ENCODE measurements around the gene TEX9. TPM values are rescaled to one million over a fixed set of nuclear protein-coding genes. Genes with fewer than 3 reads are reported as not detected.
"Not testable (repeated sequence)": the region's sequence is repeated elsewhere in the genome, so short reads cannot be mapped to it uniquely, and the experiment has no call there.

The TEX9 gene
- polyA plus RNA-seq, 1 donor (not counting 4 experiments of a cell fraction or from before 2014, with no cell fraction given) = 3.4 TPM

- Histone ChIP-seq H3K4me1 (ENCODE audit: control insufficient read depth, extremely low read depth, insufficient read depth, low read length) (no peaks in the 10 kb centered on the region), H3K9ac (ENCODE audit: control insufficient read depth, extremely low read depth, insufficient read depth, low read length) (no peak overlapping the region), H3K27ac (ENCODE audit: control insufficient read depth, insufficient read depth, low read length) (no peak overlapping the region), H3K9me3 (ENCODE audit: control insufficient read depth, low read depth, low read length) (no peaks in the 10 kb centered on the region), H3K4me2 (ENCODE audit: control insufficient read depth, extremely low read depth, insufficient read depth, low read depth, low read length) (no peak overlapping the region), H3K27me3 (ENCODE audit: control insufficient read depth, extremely low read depth, insufficient read depth, low read length) (no peaks in the 10 kb centered on the region), H3K4me3 (ENCODE audit: control insufficient read depth in 2 of 3, extremely low read depth in 1 of 3, insufficient read depth in 2 of 3, low read depth in 1 of 3, low read length in 3 of 3) (no peak overlapping the region), H3K79me2 (ENCODE audit: control insufficient read depth, insufficient read depth, low read length) (no peaks in the 10 kb centered on the region), H3K36me3 (ENCODE audit: control insufficient read depth in 2 of 2, extremely low read depth in 1 of 2, insufficient read depth in 2 of 2, low read length in 2 of 2) (no peaks in the 10 kb centered on the region), H4K20me1 (ENCODE audit: control insufficient read depth, extremely low read depth, insufficient read depth, low read length) (no peaks in the 10 kb centered on the region), H3K9me1 (ENCODE audit: control insufficient read depth, extremely low read depth, insufficient read depth, low read length) (no peaks in the 10 kb centered on the region), H2AFZ (ENCODE audit: control insufficient read depth, low read length) (no peak overlapping the region)
- dilution Hi-C loops (cut with MboI; ENCODE audit: extremely low pct_ligation_motif_present, low sequenced_read_pairs) = no loop called here
- no peak for TF ChIP-seq EZH2 (IDR thresholded peaks at IDR 0.05; ENCODE audit: low read length)
- no peak for TF ChIP-seq CTCF (optimal IDR thresholded peaks at IDR 0.05 in 1 of 3, IDR thresholded peaks at IDR 0.05 in 1 of 3, conservative IDR thresholded peaks at IDR 0.05 in 1 of 3; ENCODE audit: extremely low read depth in 1 of 3, insufficient read depth in 2 of 3, low read length in 3 of 3)
- no peak for DNase-seq (ENCODE audit: low read depth, low spot score)
- FAIRE-seq = no peak
Measured at GRCh38 chr15:56410721-56411120, 45.5 kb downstream of the TEX9 start.

DNA sequence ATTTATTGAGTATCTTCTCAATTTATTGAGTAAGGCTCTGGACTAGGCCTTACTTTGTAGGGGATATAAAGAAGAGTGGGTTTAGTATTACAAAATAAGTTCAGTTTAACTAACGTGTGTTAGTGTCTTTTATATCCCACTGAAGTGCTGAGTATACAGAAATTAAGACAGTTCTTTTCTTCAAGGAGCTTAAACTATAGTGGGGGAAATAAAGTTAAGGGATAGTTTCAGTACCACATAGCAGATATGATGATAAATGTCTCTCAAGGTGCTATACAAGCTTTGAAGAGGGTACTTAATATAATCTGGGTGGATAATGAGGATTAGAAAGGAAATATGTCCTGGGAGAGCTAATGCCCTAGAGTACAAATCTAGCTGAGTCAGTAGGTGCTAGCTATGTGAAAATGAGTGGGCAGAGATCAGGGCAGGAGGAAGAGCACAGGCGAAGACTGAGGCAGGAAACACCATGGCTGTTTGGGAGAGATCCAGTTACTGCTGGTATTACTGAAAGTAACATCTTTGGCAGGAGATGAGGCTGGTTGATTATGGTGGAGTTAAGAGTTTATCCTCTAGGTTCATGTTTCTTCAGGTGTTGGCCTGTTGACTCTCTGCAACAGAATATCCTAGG, 46.0 kb downstream of the TEX9 start:
- DNase-seq (ENCODE audit: low read depth, low spot score) = no peak
- Histone ChIP-seq H3K36me3 (ENCODE audit: control insufficient read depth in 2 of 2, extremely low read depth in 1 of 2, insufficient read depth in 2 of 2, low read length in 2 of 2) (no peaks in the 10 kb centered on the region), H3K4me3 (ENCODE audit: control insufficient read depth in 2 of 3, extremely low read depth in 1 of 3, insufficient read depth in 2 of 3, low read depth in 1 of 3, low read length in 3 of 3) (no peak overlapping the region), H2AFZ (ENCODE audit: control insufficient read depth, low read length) (no peak overlapping the region), H3K27ac (ENCODE audit: control insufficient read depth, insufficient read depth, low read length) (no peak overlapping the region), H3K27me3 (ENCODE audit: control insufficient read depth, extremely low read depth, insufficient read depth, low read length) (no peaks in the 10 kb centered on the region), H3K79me2 (ENCODE audit: control insufficient read depth, insufficient read depth, low read length) (no peaks in the 10 kb centered on the region), H3K9me1 (ENCODE audit: control insufficient read depth, extremely low read depth, insufficient read depth, low read length) (no peaks in the 10 kb centered on the region), H3K9ac (ENCODE audit: control insufficient read depth, extremely low read depth, insufficient read depth, low read length) (no peak overlapping the region), H4K20me1 (ENCODE audit: control insufficient read depth, extremely low read depth, insufficient read depth, low read length) (no peaks in the 10 kb centered on the region), H3K4me2 (ENCODE audit: control insufficient read depth, extremely low read depth, insufficient read depth, low read depth, low read length) (no peak overlapping the region), H3K4me1 (ENCODE audit: control insufficient read depth, extremely low read depth, insufficient read depth, low read length) (no peaks in the 10 kb centered on the region), H3K9me3 (ENCODE audit: control insufficient read depth, low read depth, low read length) (no peaks in the 10 kb centered on the region)
- FAIRE-seq = no peak
- TF ChIP-seq EZH2 (IDR thresholded peaks at IDR 0.05; ENCODE audit: low read length) (no peak), CTCF (optimal IDR thresholded peaks at IDR 0.05 in 1 of 3, IDR thresholded peaks at IDR 0.05 in 1 of 3, conservative IDR thresholded peaks at IDR 0.05 in 1 of 3; ENCODE audit: extremely low read depth in 1 of 3, insufficient read depth in 2 of 3, low read length in 3 of 3) (no peak)
- dilution Hi-C loops (cut with MboI; ENCODE audit: extremely low pct_ligation_motif_present, low sequenced_read_pairs) = no loop called here

- FAIRE-seq = peak; percentile 36
- H3K9ac ChIP-seq (ENCODE audit: control insufficient read depth, extremely low read depth, insufficient read depth, low read length); H3K9me3 ChIP-seq (ENCODE audit: control insufficient read depth, low read depth, low read length); H3K4me1 ChIP-seq (ENCODE audit: control insufficient read depth, extremely low read depth, insufficient read depth, low read length); DNase-seq (ENCODE audit: low read depth, low spot score); H3K9me1 ChIP-seq (ENCODE audit: control insufficient read depth, extremely low read depth, insufficient read depth, low read length); H3K27me3 ChIP-seq (ENCODE audit: control insufficient read depth, extremely low read depth, insufficient read depth, low read length); H3K4me3 ChIP-seq (ENCODE audit: control insufficient read depth in 2 of 3, extremely low read depth in 1 of 3, insufficient read depth in 2 of 3, low read depth in 1 of 3, low read length in 3 of 3); H3K36me3 ChIP-seq (ENCODE audit: control insufficient read depth in 2 of 2, extremely low read depth in 1 of 2, insufficient read depth in 2 of 2, low read length in 2 of 2); H2AFZ ChIP-seq (ENCODE audit: control insufficient read depth, low read length); H3K27ac ChIP-seq (ENCODE audit: control insufficient read depth, insufficient read depth, low read length); dilution Hi-C loops (cut with MboI; ENCODE audit: extremely low pct_ligation_motif_present, low sequenced_read_pairs); H3K79me2 ChIP-seq (ENCODE audit: control insufficient read depth, insufficient read depth, low read length); H4K20me1 ChIP-seq (ENCODE audit: control insufficient read depth, extremely low read depth, insufficient read depth, low read length); H3K4me2 ChIP-seq (ENCODE audit: control insufficient read depth, extremely low read depth, insufficient read depth, low read depth, low read length): not testable (repeated sequence)
Measured at GRCh38 chr15:56413114-56413733, 48.0 kb downstream of the TEX9 start.
